PC-3 (cell line): ENCODE measurements around the gene PRKAR2B. TPM values are rescaled to one million over a fixed set of nuclear protein-coding genes. Genes with fewer than 3 reads are reported as not detected.

Experiments
- ATAC-seq: fragments of 200-7000 bp; cut with Tn5 transposase; 2 replicates; pipeline ENCODE4 v1.9.1; 2020; ENCODE audit warnings: mild to moderate bottlenecking, moderate library complexity
- BruUV-seq: library from RNA; stranded (reverse); fragments of 400-500 nt; replicated peaks from 2 replicates; lab custom pipeline; 2021; lab: Mats Ljungman, UMichigan
- CTCF ChIA-PET: fragments of 300-600 bp; sonication (Branson Sonifier 250); formaldehyde crosslinking; loops from one replicate; lab custom pipeline; 2022; ENCODE audit warnings: antibody characterized with exemption; lab: Charles Lee
- POLR2A ChIA-PET: fragments of 300-600 bp; sonication (Branson Sonifier 250); formaldehyde crosslinking; loops from one replicate; lab custom pipeline; 2022; ENCODE audit warnings: antibody characterized with exemption; ENCODE audit not compliant: unreplicated experiment; lab: Charles Lee
- DNase-seq: peaks from one replicate; pipeline ENCODE4 v3.0.0-alpha.2; 2015
- H2AFZ ChIP-seq: fragments of 300-600 bp; sonication (generic); 2 replicates; pipeline ENCODE4 v1.6.0; 2016; ENCODE audit warnings: antibody characterized with exemption, low read length
- H3F3A ChIP-seq: fragments of 300-600 bp; sonication (generic); one replicate; pipeline ENCODE4 v1.6.0; 2017; ENCODE audit warnings: antibody characterized with exemption, low read length, control low read depth, mild to moderate bottlenecking; ENCODE audit not compliant: unreplicated experiment
- H3K27ac ChIP-seq: fragments of 300-600 bp; sonication (generic); 2 replicates; pipeline ENCODE4 v1.5.1; 2016; ENCODE audit warnings: mild to moderate bottlenecking, low read length
- H3K27me3 ChIP-seq: fragments of 300-600 bp; sonication (generic); 2 replicates; pipeline ENCODE4 v1.6.1; 2016; ENCODE audit warnings: low read length, mixed read lengths
- H3K36me3 ChIP-seq: fragments of 300-600 bp; sonication (generic); 2 replicates; pipeline ENCODE4 v1.6.1; 2016; ENCODE audit warnings: low read depth, mixed run types, low read length, mixed read lengths
- H3K4me1 ChIP-seq: fragments of 300-600 bp; sonication (generic); 2 replicates; pipeline ENCODE4 v1.5.1; 2016; ENCODE audit warnings: low read length; ENCODE audit not compliant: insufficient read depth
- H3K4me2 ChIP-seq: fragments of 300-600 bp; sonication (generic); 2 replicates; pipeline ENCODE4 v1.6.0; 2016; ENCODE audit warnings: low read length
- H3K4me3 ChIP-seq: fragments of 300-600 bp; sonication (generic); 2 replicates; pipeline ENCODE4 v1.5.1; 2016; ENCODE audit warnings: mild to moderate bottlenecking, low read length, mixed read lengths
- H3K79me2 ChIP-seq: fragments of 300-600 bp; sonication (generic); 2 replicates; pipeline ENCODE4 v1.6.1; 2017; ENCODE audit warnings: low read length, mixed read lengths
- H3K9ac ChIP-seq: fragments of 300-600 bp; sonication (generic); 2 replicates; pipeline ENCODE4 v1.6.0; 2016; ENCODE audit warnings: mild to moderate bottlenecking, low read length
- H3K9me2 ChIP-seq: fragments of 300-600 bp; sonication (generic); replicated peaks from 2 replicates; pipeline ENCODE4 v1.6.1; 2016; ENCODE audit warnings: mixed run types, low read length, mixed read lengths
- H3K9me3 ChIP-seq: fragments of 300-600 bp; sonication (generic); 2 replicates; pipeline ENCODE4 v1.6.1; 2016; ENCODE audit warnings: low read length, mixed read lengths
- H4K20me1 ChIP-seq: fragments of 300-600 bp; sonication (generic); 2 replicates; pipeline ENCODE4 v1.6.1; 2016; ENCODE audit warnings: low read length, mixed read lengths
- CTCF ChIP-seq: fragments of 300-600 bp; sonication (generic); conservative IDR thresholded peaks from 2 replicates; pipeline ENCODE4 v1.5.1; 2017; ENCODE audit warnings: antibody characterized with exemption, low read depth, mild to moderate bottlenecking, low read length
- EZH2 ChIP-seq: fragments of 300-600 bp; sonication (generic); IDR thresholded peaks from one replicate; pipeline ENCODE4 v1.6.1; 2017; ENCODE audit warnings: antibody characterized with exemption, mild to moderate bottlenecking, low read length; ENCODE audit not compliant: unreplicated experiment
- EZH2phosphoT487 ChIP-seq: fragments of 300-600 bp; sonication (generic); IDR thresholded peaks from 2 replicates; pipeline ENCODE4 v1.6.1; 2018; ENCODE audit warnings: mild to moderate bottlenecking, antibody characterized with exemption, low read length, borderline replicate concordance
- intact Hi-C: fragments of 100-400 bp; cut with micrococcal nuclease; formaldehyde crosslinking; loops from 2 replicates; pipeline ENCODE4 v1.9.0; 2023
- total RNA-seq: library from RNA; depleted of rRNA; stranded (reverse); fragments of >200 nt; gene quantifications from 2 replicates; pipeline ENCODE4 v1.2.3, GENCODE V29; 2014

The PRKAR2B gene
- total RNA-seq, 1 experiment from 2014 or later: 0.29 TPM

DNA sequence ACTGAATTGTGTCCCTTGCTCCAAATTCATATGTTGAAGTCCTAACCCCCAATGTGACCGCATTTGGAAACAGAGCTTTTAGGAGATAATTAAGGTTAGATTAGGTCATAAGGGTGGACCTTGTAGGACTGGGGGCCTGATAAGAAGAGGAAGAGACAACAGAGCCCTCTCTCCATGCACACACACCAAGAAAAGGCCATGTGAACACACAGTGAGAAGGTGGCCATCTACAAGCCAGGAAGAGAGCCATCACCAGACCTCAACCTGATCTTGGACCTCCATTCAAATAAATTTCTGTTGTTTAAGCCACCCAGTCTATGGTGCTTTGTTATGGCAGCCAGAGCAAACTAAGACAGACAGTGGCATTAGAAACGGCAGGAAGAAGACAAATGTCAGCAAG lies 12.5 kb upstream of the PRKAR2B start:
- no peak overlapping the region for H2AFZ ChIP-seq
- POLR2A ChIA-PET: no interaction called here

DNA sequence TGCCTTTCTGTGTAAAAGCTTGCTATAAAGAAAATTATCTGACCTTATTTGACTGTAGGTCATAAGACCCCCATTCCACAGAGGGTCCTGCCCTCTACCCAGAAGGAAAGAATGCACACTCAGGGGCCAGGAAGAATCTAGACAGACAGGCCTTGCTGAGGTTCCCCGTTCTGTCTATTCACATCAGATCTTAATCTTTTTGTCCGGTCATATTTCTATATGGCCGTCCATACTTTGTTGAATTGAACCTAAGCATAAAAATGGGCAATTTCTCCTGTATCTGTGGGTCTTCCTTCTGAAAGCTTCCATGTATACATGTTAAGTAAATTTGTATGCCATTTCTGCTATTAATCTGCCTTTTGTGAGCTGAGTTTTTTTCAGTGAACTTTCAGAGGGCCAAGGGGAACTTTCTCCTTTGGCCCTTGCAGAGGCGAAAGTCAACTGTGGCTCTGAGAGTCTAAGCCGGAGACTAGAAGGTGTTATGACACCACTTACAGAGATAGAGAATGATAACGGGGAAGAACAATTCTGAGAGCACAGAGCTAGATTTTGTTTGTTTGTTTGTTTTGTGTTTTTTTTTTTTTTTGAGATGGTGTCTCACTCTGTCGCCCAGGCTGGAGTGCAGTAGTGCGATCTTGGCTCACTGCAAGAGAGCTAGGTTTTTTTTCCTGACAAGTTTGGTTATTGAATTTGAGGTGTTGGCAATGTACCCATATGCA lies 11.6 kb upstream of the PRKAR2B start:
- H3K4me2 ChIP-seq: no peak overlapping the region
- no peaks in the 10 kb centered on the region for H3K36me3 ChIP-seq
- ATAC-seq (no peak), DNase-seq (no peak)
- BruUV-seq: no TSS peak
- H3K9me2 ChIP-seq: no peaks in the 10 kb centered on the region
- POLR2A ChIA-PET: interaction anchor here (0.6 kb wide), 1 partner anchor 1015 kb away, joined by 3 read pairs; no protein-coding TSS in a partner anchor
- intact Hi-C loops: no loop called here
- H3K4me1 ChIP-seq: no peaks in the 10 kb centered on the region
- no peak overlapping the region for H3K27ac ChIP-seq
- CTCF ChIA-PET: no interaction called here
- H4K20me1 ChIP-seq: no peaks in the 10 kb centered on the region
- H3K27me3 ChIP-seq: no peaks in the 10 kb centered on the region
- H3K9me3 ChIP-seq: no peaks in the 10 kb centered on the region
- TF ChIP-seq EZH2phosphoT487 (no peak), EZH2 (no peak), CTCF (no peak)
- H3K79me2 ChIP-seq: no peaks in the 10 kb centered on the region
- no peak overlapping the region for H3K4me3 ChIP-seq
- no peaks in the 10 kb centered on the region for H3F3A ChIP-seq
- no peak overlapping the region for H3K9ac ChIP-seq
- H2AFZ ChIP-seq: no peak overlapping the region

More for the DNA sequence above, 12.5 kb upstream of the PRKAR2B start:
- intact Hi-C loops: no loop called here
- ATAC-seq (no peak), DNase-seq (no peak)
- Histone ChIP-seq H3K4me1 (no peaks in the 10 kb centered on the region), H3K9me3 (no peaks in the 10 kb centered on the region), H3K79me2 (no peaks in the 10 kb centered on the region), H3F3A (no peaks in the 10 kb centered on the region), H3K36me3 (no peaks in the 10 kb centered on the region), H3K27ac (no peak overlapping the region), H3K4me2 (no peak overlapping the region), H3K9ac (no peak overlapping the region), H3K27me3 (no peaks in the 10 kb centered on the region), H4K20me1 (no peaks in the 10 kb centered on the region), H3K4me3 (no peak overlapping the region), H3K9me2 (no peaks in the 10 kb centered on the region)
- CTCF ChIA-PET: no interaction called here
- TF ChIP-seq EZH2phosphoT487: no peak
- no peak for TF ChIP-seq CTCF
- TF ChIP-seq EZH2: no peak
- no TSS peak for BruUV-seq

GRCh38 chr7:107034553-107034952 lies 10.0 kb upstream of the PRKAR2B start:
- ATAC-seq (no peak), DNase-seq (no peak)
- ChIA-PET CTCF (no interaction called here), POLR2A (no interaction called here)
- Histone ChIP-seq H3K9me3 (no peaks in the 10 kb centered on the region), H3K9ac (no peak overlapping the region), H3K27me3 (no peaks in the 10 kb centered on the region; the same call in 1 of the 2 replicates), H3K27ac (no peak overlapping the region), H3K4me3 (no peak overlapping the region), H3K4me1 (no peaks in the 10 kb centered on the region), H2AFZ (no peak overlapping the region), H3K9me2 (no peaks in the 10 kb centered on the region), H3K36me3 (no peaks in the 10 kb centered on the region), H4K20me1 (no peaks in the 10 kb centered on the region), H3K4me2 (no peak overlapping the region), H3F3A (no peaks in the 10 kb centered on the region), H3K79me2 (no peaks in the 10 kb centered on the region)
- TF ChIP-seq EZH2phosphoT487: no peak
- TF ChIP-seq CTCF: no peak
- TF ChIP-seq EZH2: no peak
- BruUV-seq: no TSS peak
- intact Hi-C loops: no loop called here
